H1 (cell line): Measurements from ENCODE around the gene PRLHR. TPM values are rescaled to one million over a fixed set of nuclear protein-coding genes. Genes with fewer than 3 reads are reported as not detected.

Experiments
- CTCF ChIA-PET: fragments of 300-600 bp; sonication (Branson Sonifier 250); formaldehyde crosslinking; loops from one replicate; lab custom pipeline; 2021; ENCODE audit not compliant: partially characterized antibody; lab: Charles Lee
- POLR2A ChIA-PET: fragments of 300-600 bp; sonication (Branson Sonifier 250); formaldehyde crosslinking; loops from one replicate; lab custom pipeline; 2021; ENCODE audit warnings: inconsistent platforms; ENCODE audit not compliant: partially characterized antibody; lab: Charles Lee
- DNase-seq, 2 experiments: peaks; one replicate each; pipeline versions ENCODE4 v3.0.0 to v3.0.0-alpha.2; 2010 to 2022; ENCODE audit warnings: low spot score in 2 of 2, low read depth in 1 of 2, mixed read lengths in 1 of 2
- FAIRE-seq: peaks from 2 replicates; lab custom pipeline; 2011; peaks lifted over from hg19 to GRCh38; lab: Jason Lieb, UNC
- H2AFZ ChIP-seq: 2 replicates; pipeline ENCODE4 v1.8.1; 2012; ENCODE audit warnings: low read length, inconsistent platforms
- H2AK5ac ChIP-seq: 2 replicates; pipeline ENCODE4 v1.6.1; 2013; ENCODE audit warnings: low read depth, low read length
- H2BK120ac ChIP-seq: replicated peaks from 2 replicates; pipeline ENCODE3; 2013; ENCODE audit warnings: low read depth, low read length, inconsistent platforms
- H2BK12ac ChIP-seq: 2 replicates; pipeline ENCODE4 v1.6.1; 2013; ENCODE audit warnings: low read depth, low read length
- H2BK15ac ChIP-seq: 2 replicates; pipeline ENCODE4 v1.6.1; 2013; ENCODE audit warnings: low read length
- H2BK20ac ChIP-seq: 2 replicates; pipeline ENCODE4 v1.6.1; 2013; ENCODE audit warnings: low read length
- H2BK5ac ChIP-seq: 2 replicates; pipeline ENCODE4 v1.6.1; 2013; ENCODE audit warnings: low read depth, low read length
- H3K14ac ChIP-seq: 2 replicates; pipeline ENCODE4 v1.6.1; 2013; ENCODE audit warnings: inconsistent platforms; ENCODE audit not compliant: insufficient read length
- H3K18ac ChIP-seq: 2 replicates; pipeline ENCODE4 v1.6.1; 2013; ENCODE audit warnings: low read length; ENCODE audit errors: extremely low read depth
- H3K23ac ChIP-seq: 2 replicates; pipeline ENCODE4 v1.6.1; 2013; ENCODE audit warnings: inconsistent platforms; ENCODE audit not compliant: insufficient read length
- H3K23me2 ChIP-seq: 2 replicates; pipeline ENCODE4 v1.6.1; 2013; ENCODE audit warnings: low read depth, low read length
- H3K27ac ChIP-seq: 2 replicates; pipeline ENCODE4 v1.6.1; 2011; ENCODE audit warnings: low read depth, low read length, inconsistent platforms
- H3K27me3 ChIP-seq, 4 experiments: replicated peaks in 1 of 4; 1 replicate in 1 of 4; 2 replicates in 3 of 4; pipeline versions ENCODE4 v1.6.1 to v1.8.1; 2011 to 2013; ENCODE audit warnings: low read length in 3 of 4, mild to moderate bottlenecking in 3 of 4, inconsistent platforms in 2 of 4, mixed read lengths in 2 of 4, moderate library complexity in 1 of 4; ENCODE audit not compliant: control insufficient read depth in 3 of 4, insufficient read depth in 3 of 4; ENCODE audit errors: extremely low read depth in 1 of 4
- H3K36me3 ChIP-seq, 4 experiments: 2 replicates each; pipeline versions ENCODE4 v1.6.1 to v1.8.1; 2011 to 2013; ENCODE audit warnings: mild to moderate bottlenecking in 4 of 4, low read length in 3 of 4, moderate library complexity in 2 of 4, control low read depth in 1 of 4, inconsistent platforms in 1 of 4; ENCODE audit not compliant: insufficient read depth in 4 of 4, control insufficient read depth in 2 of 4
- H3K4ac ChIP-seq: replicated peaks from 2 replicates; pipeline ENCODE3; 2013; ENCODE audit warnings: low read length, low read depth, mixed read lengths, inconsistent platforms; ENCODE audit not compliant: insufficient read length
- H3K4me1 ChIP-seq, 4 experiments: replicated peaks in 1 of 4; 1 replicate in 1 of 4; 2 replicates in 3 of 4; pipeline versions ENCODE4 v1.6.1 to v1.8.1; 2011 to 2013; ENCODE audit warnings: low read length in 3 of 4, inconsistent platforms in 2 of 4, mixed read lengths in 1 of 4; ENCODE audit not compliant: insufficient read depth in 4 of 4, control insufficient read depth in 3 of 4
- H3K4me2 ChIP-seq, 2 experiments: 2 replicates each; pipeline versions ENCODE4 v1.6.1 to v1.8.1; 2011 to 2013; ENCODE audit warnings: low read depth in 2 of 2, low read length in 2 of 2, control low read depth in 1 of 2, inconsistent platforms in 1 of 2, mild to moderate bottlenecking in 1 of 2; ENCODE audit not compliant: insufficient read depth in 1 of 2
- H3K4me3 ChIP-seq, 4 experiments: fragments of 200-600, 300-600 bp in 1 of 4; sonication (generic), shearing (Covaris generic), sonication (Bioruptor Twin) in 1 of 4; 2 replicates each; pipeline versions ENCODE4 v1.5.1 to v1.8.1; 2011 to 2016; ENCODE audit warnings: low read length in 4 of 4, low read depth in 3 of 4, control low read depth in 2 of 4, inconsistent platforms in 2 of 4, mild to moderate bottlenecking in 2 of 4, mixed read lengths in 1 of 4, moderate library complexity in 1 of 4; ENCODE audit not compliant: insufficient read depth in 2 of 4; ENCODE audit errors: extremely low read depth in 1 of 4
- H3K56ac ChIP-seq: replicated peaks from 2 replicates; pipeline ENCODE3; 2013; ENCODE audit warnings: low read depth, mild to moderate bottlenecking, mixed read lengths, low read length, inconsistent platforms; ENCODE audit not compliant: insufficient read length
- H3K79me1 ChIP-seq: 2 replicates; pipeline ENCODE4 v1.6.1; 2013; ENCODE audit warnings: low read depth, low read length, control low read depth
- H3K79me2 ChIP-seq, 2 experiments: 2 replicates each; pipeline versions ENCODE4 v1.6.1 to v1.8.1; 2012 to 2013; ENCODE audit warnings: low read length in 2 of 2, mild to moderate bottlenecking in 2 of 2, inconsistent platforms in 1 of 2; ENCODE audit not compliant: insufficient read depth in 2 of 2, control insufficient read depth in 1 of 2
- H3K9ac ChIP-seq, 4 experiments: replicated peaks in 1 of 4; 1 replicate in 1 of 4; 2 replicates in 3 of 4; pipeline versions ENCODE4 v1.6.1 to v1.8.1; 2011 to 2013; ENCODE audit warnings: low read depth in 3 of 4, low read length in 3 of 4, control low read depth in 2 of 4, mild to moderate bottlenecking in 2 of 4, moderate library complexity in 2 of 4, inconsistent platforms in 1 of 4; ENCODE audit errors: extremely low read depth in 1 of 4
- H3K9me3 ChIP-seq, 2 experiments: 2 replicates each; pipeline versions ENCODE4 v1.6.1 to v1.8.1; 2012 to 2013; ENCODE audit warnings: mild to moderate bottlenecking in 2 of 2, moderate library complexity in 2 of 2, control low read depth in 1 of 2, inconsistent platforms in 1 of 2, low read depth in 1 of 2, low read length in 1 of 2, mixed read lengths in 1 of 2; ENCODE audit not compliant: insufficient read depth in 2 of 2
- H4K20me1 ChIP-seq, 2 experiments: replicated peaks in 1 of 2; 2 replicates each; pipeline versions ENCODE3 to v1.8.1; 2011 to 2013; ENCODE audit warnings: inconsistent platforms in 2 of 2, low read length in 2 of 2, mild to moderate bottlenecking in 1 of 2; ENCODE audit not compliant: insufficient read depth in 2 of 2, control insufficient read depth in 1 of 2
- H4K5ac ChIP-seq: 2 replicates; pipeline ENCODE4 v1.6.1; 2013; ENCODE audit warnings: low read length, low read depth, mixed read lengths, inconsistent platforms; ENCODE audit not compliant: insufficient read length
- H4K8ac ChIP-seq: 2 replicates; pipeline ENCODE4 v1.8.0; 2013; ENCODE audit warnings: mild to moderate bottlenecking, moderate library complexity, low read length, inconsistent platforms; ENCODE audit not compliant: insufficient read depth; ENCODE audit errors: extremely low read depth
- H4K91ac ChIP-seq: replicated peaks from 2 replicates; pipeline ENCODE3; 2013; ENCODE audit warnings: low read length, mixed read lengths, inconsistent platforms; ENCODE audit not compliant: insufficient read length
- POLR2AphosphoS5 ChIP-seq: IDR thresholded peaks from 2 replicates; pipeline ENCODE4 v1.6.1; 2011; ENCODE audit warnings: low read depth, low read length
- POU5F1 ChIP-seq: IDR thresholded peaks from 2 replicates; pipeline ENCODE4 v1.6.1; 2011; ENCODE audit warnings: low read depth, mild to moderate bottlenecking, low read length, moderate library complexity
- RNF2 ChIP-seq: fragments of 200-900, 300-1000 bp; sonication (generic); IDR thresholded peaks from 2 replicates; pipeline ENCODE4 v1.7.1; 2016; ENCODE audit warnings: borderline replicate concordance, low read depth, mild to moderate bottlenecking, antibody characterized with exemption, low read length; ENCODE audit not compliant: poor library complexity, severe bottlenecking; ENCODE audit errors: missing control alignments
- WGBS, 2 experiments: shearing (Covaris generic) in 1 of 2; methylation state at CpG; one replicate each; pipeline versions ENCODE4 v1.1.6 to v1.1.7; 2013 to 2015; ENCODE audit warnings: low lambda C conversion rate in 2 of 2, mixed read lengths in 2 of 2, inconsistent platforms in 1 of 2, low coverage in 1 of 2, missing lambda C conversion rate in 1 of 2; ENCODE audit not compliant: insufficient replicate concordance in 2 of 2, insufficient coverage in 1 of 2, insufficient read length in 1 of 2; ENCODE audit errors: extremely low coverage in 1 of 2, missing lambda C conversion rate in 1 of 2; 5-methylcytosine and 5-hydroxymethylcytosine counted together
- polyA plus RNA-seq, 7 experiments: library from polyadenylated mRNA; depleted of rRNA in 3 of 7; stranded (reverse) in 5 of 7; unstranded in 2 of 7; fragments of >200 nt in 5 of 7; fragments of 200-250 nt in 2 of 7; gene quantifications; 1 replicate in 5 of 7; 2 replicates in 1 of 7; 4 replicates in 1 of 7; pipeline versions ENCODE4 v1.2.1 to v1.2.3, GENCODE V29; 2011 to 2013; ENCODE audit warnings: missing spikeins in 2 of 7, mixed read lengths in 2 of 7
- total RNA-seq: library from RNA; stranded (reverse); fragmentation: NEBNext Ultra II Directional; extraction: Animal tissue kit (Norgen Biotek cat#: 25700); gene quantifications from 2 replicates; pipeline ENCODE4 v1.2.1, GENCODE V29; 2021

Gene PRLHR
- total and polyA plus RNA-seq, 2 of the 8 experiments (the other 6 are each of a cell fraction or from before 2014, with no cell fraction given), result not detected

GRCh38 chr10:118633786-118634185, 38.3 kb upstream of the PRLHR start:
- TF ChIP-seq POLR2AphosphoS5, result no peak
- TF ChIP-seq POU5F1, result no peak
- no peak for TF ChIP-seq RNF2
- TF ChIP-seq, all 59 proteins: peak for 0
- H3K23ac ChIP-seq, result no peak overlapping the region
- no peak overlapping the region for H2BK120ac ChIP-seq
- ChIA-PET CTCF (interaction anchor here (0.9 to 5.6 kb wide), 6 partner anchors 8 to 216 kb away, joined by 3 to 32 read pairs (median 4); no protein-coding TSS in a partner anchor), POLR2A (interaction anchor here (1.0 kb wide), 1 partner anchor 8 kb away, joined by 3 read pairs; no protein-coding TSS in a partner anchor)
- no peaks in the 10 kb centered on the region for H3K23me2 ChIP-seq
- H4K20me1 ChIP-seq, result no peaks in the 10 kb centered on the region
- no peak for FAIRE-seq
- no peak overlapping the region for H3K56ac ChIP-seq
- no peak overlapping the region for H2BK5ac ChIP-seq
- H2BK12ac ChIP-seq, result no peak overlapping the region
- H3K4me2 ChIP-seq, result no peak overlapping the region
- no peak overlapping the region for H4K8ac ChIP-seq
- peaks cover 0 to 11% (median 4%) of the 10 kb centered on the region in 4 experiments; a peak in 3 of 7 replicates for H3K4me1 ChIP-seq
- no peak overlapping the region for H2AK5ac ChIP-seq
- no peak overlapping the region for H3K4me3 ChIP-seq
- no peaks in the 10 kb centered on the region for H3K79me2 ChIP-seq
- no peak overlapping the region for H3K14ac ChIP-seq
- no peak for DNase-seq
- H4K91ac ChIP-seq, result no peak overlapping the region
- H3K18ac ChIP-seq, result no peak overlapping the region
- no peak overlapping the region for H3K27ac ChIP-seq
- H3K79me1 ChIP-seq, result no peaks in the 10 kb centered on the region
- no peaks in the 10 kb centered on the region for H3K36me3 ChIP-seq
- no peak overlapping the region for H2AFZ ChIP-seq
- no peak overlapping the region for H4K5ac ChIP-seq
- no peaks in the 10 kb centered on the region for H3K9me3 ChIP-seq
- H3K9ac ChIP-seq, result no peak overlapping the region
- H2BK15ac ChIP-seq, result no peak overlapping the region
- H3K27me3 ChIP-seq, result peaks cover 0 to 10% (median 2%) of the 10 kb centered on the region in 4 experiments; a peak in 3 of 7 replicates
- WGBS, 2 experiments, result 87% methylated on average over 7 of the region's 7 CpGs; no CpG with 5 or more reads in 1 of the 2 experiments
- no peak overlapping the region for H2BK20ac ChIP-seq
- H3K4ac ChIP-seq, result no peak overlapping the region
